Neural cell (in vitro differentiated cells): ENCODE data around the gene NTRK2. TPM values are rescaled to one million over a fixed set of nuclear protein-coding genes. Genes with fewer than 3 reads are reported as not detected.

ENCODE experiments used
- H2AFZ ChIP-seq: fragments of 200-600, 300-800 bp; sonication (generic), shearing (Covaris generic); 2 replicates; pipeline ENCODE4 v1.6.0; 2014; ENCODE audit warnings: low read depth, mild to moderate bottlenecking, antibody characterized with exemption, low read length, moderate library complexity
- H3F3A ChIP-seq: fragments of 200-600 bp; shearing (Covaris generic); 2 replicates; pipeline ENCODE4 v1.6.1; 2016; ENCODE audit warnings: mild to moderate bottlenecking, moderate library complexity, mixed read lengths, antibody characterized with exemption, low read length; ENCODE audit not compliant: insufficient read depth, poor library complexity, severe bottlenecking
- H3K27ac ChIP-seq: fragments of 200-600, 300-800 bp; sonication (generic), shearing (Covaris generic); 2 replicates; pipeline ENCODE4 v1.5.1; 2014; ENCODE audit warnings: mild to moderate bottlenecking, low read length, moderate library complexity
- H3K27me3 ChIP-seq: fragments of 300-800, 200-600 bp; sonication (generic), shearing (Covaris generic); 2 replicates; pipeline ENCODE4 v1.6.0; 2014; ENCODE audit warnings: mild to moderate bottlenecking, low read depth, low read length, moderate library complexity; ENCODE audit not compliant: insufficient read depth
- H3K36me3 ChIP-seq: fragments of 300-800, 200-600 bp; sonication (generic), shearing (Covaris generic); 2 replicates; pipeline ENCODE4 v1.5.1; 2014; ENCODE audit warnings: mild to moderate bottlenecking, antibody characterized with exemption, low read length, moderate library complexity; ENCODE audit not compliant: insufficient read depth
- H3K4me2 ChIP-seq: fragments of 300-800, 200-600 bp; sonication (generic), shearing (Covaris generic); 2 replicates; pipeline ENCODE4 v1.6.0; 2014; ENCODE audit warnings: mild to moderate bottlenecking, low read length
- H3K4me3 ChIP-seq: fragments of 300-800, 200-600 bp; sonication (generic), shearing (Covaris generic); 2 replicates; pipeline ENCODE4 v1.5.1; 2014; ENCODE audit warnings: mild to moderate bottlenecking, low read length, moderate library complexity
- H3K79me2 ChIP-seq: fragments of 200-600 bp; shearing (Covaris generic); replicated peaks from 2 replicates; pipeline ENCODE4 v1.6.0; 2014; ENCODE audit warnings: mild to moderate bottlenecking, low read length, moderate library complexity; ENCODE audit not compliant: insufficient read depth
- H3K9ac ChIP-seq: fragments of 300-800, 200-600 bp; sonication (generic), shearing (Covaris generic); 2 replicates; pipeline ENCODE4 v1.6.1; 2016; ENCODE audit warnings: mild to moderate bottlenecking, low read length, mixed read lengths
- H3K9me2 ChIP-seq: fragments of 200-600 bp; shearing (Covaris generic); 2 replicates; pipeline ENCODE4 v1.6.1; 2016; ENCODE audit warnings: mild to moderate bottlenecking, low read length, mixed read lengths; ENCODE audit not compliant: insufficient read depth
- H3K9me3 ChIP-seq: fragments of 200-600, 300-800 bp; sonication (generic), shearing (Covaris generic); 2 replicates; pipeline ENCODE4 v1.6.1; 2016; ENCODE audit warnings: mild to moderate bottlenecking, mixed run types, low read length, moderate library complexity, mixed read lengths
- H4K20me1 ChIP-seq: fragments of 200-600 bp; shearing (Covaris generic); 2 replicates; pipeline ENCODE4 v1.6.1; 2016; ENCODE audit warnings: mild to moderate bottlenecking, mixed run types; ENCODE audit not compliant: insufficient read depth
- CTCF ChIP-seq: fragments of 450-650 bp; IDR thresholded peaks from 2 replicates; pipeline ENCODE4 v1.5.1; 2014; ENCODE audit warnings: antibody characterized with exemption, mild to moderate bottlenecking, moderate library complexity; ENCODE audit not compliant: poor library complexity, severe bottlenecking
- EP300 ChIP-seq: fragments of 450-650 bp; conservative IDR thresholded peaks from 2 replicates; pipeline ENCODE4 v1.6.1; 2014; ENCODE audit warnings: antibody characterized with exemption, mild to moderate bottlenecking, moderate library complexity; ENCODE audit not compliant: poor library complexity, severe bottlenecking
- EZH2 ChIP-seq: fragments of 200-600, 300-800 bp; shearing (Covaris generic), sonication (generic); IDR thresholded peaks from 2 replicates; pipeline ENCODE4 v1.6.1; 2014; ENCODE audit warnings: antibody characterized with exemption, low read length, borderline replicate concordance, mild to moderate bottlenecking; ENCODE audit not compliant: insufficient read depth, poor library complexity, severe bottlenecking
- MXI1 ChIP-seq: fragments of 450-650 bp; conservative IDR thresholded peaks from 2 replicates; pipeline ENCODE4 v1.6.1; 2014; ENCODE audit warnings: antibody characterized with exemption, mild to moderate bottlenecking; ENCODE audit not compliant: poor library complexity, severe bottlenecking
- POLR2AphosphoS5 ChIP-seq: IDR thresholded peaks from 2 replicates; pipeline ENCODE4 v1.6.1; 2012
- RAD21 ChIP-seq: fragments of 450-650 bp; conservative IDR thresholded peaks from 2 replicates; pipeline ENCODE4 v1.6.1; 2014; ENCODE audit warnings: antibody characterized with exemption, mild to moderate bottlenecking, moderate library complexity
- SMC3 ChIP-seq: fragments of 450-650 bp; conservative IDR thresholded peaks from 2 replicates; pipeline ENCODE4 v1.6.1; 2014; ENCODE audit warnings: antibody characterized with exemption, mild to moderate bottlenecking, moderate library complexity; ENCODE audit not compliant: poor library complexity
- polyA plus RNA-seq: library from polyadenylated mRNA; depleted of rRNA; stranded (reverse); fragments of >200 nt; gene quantifications from 2 replicates; pipeline ENCODE4 v1.2.3, GENCODE V29; 2014
- TF ChIP-seq, protein P1 (sequence below): IDR thresholded peaks from 2 replicates; pipeline ENCODE4 v1.6.1; 2012; ENCODE audit warnings: borderline replicate concordance

NTRK2 gene
- polyA plus RNA-seq, 1 donor from 2014 or later = 14.2 TPM

GRCh38 chr9:85040146-85040545 is 370.6 kb downstream of the NTRK2 start:
- Histone ChIP-seq H3F3A (no peaks in the 10 kb centered on the region), H3K36me3 (no peaks in the 10 kb centered on the region), H3K9me2 (no peaks in the 10 kb centered on the region), H2AFZ (no peak overlapping the region), H3K4me2 (no peak overlapping the region), H3K79me2 (no peaks in the 10 kb centered on the region), H3K4me3 (peak overlapping the region; percentile 24), H3K9ac (no peak overlapping the region), H3K9me3 (no peaks in the 10 kb centered on the region), H3K27ac (peak overlapping the region; percentile 11), H4K20me1 (no peaks in the 10 kb centered on the region), H3K27me3 (no peaks in the 10 kb centered on the region)
- TF ChIP-seq EZH2 (no peak), SMC3 (no peak)

DNA sequence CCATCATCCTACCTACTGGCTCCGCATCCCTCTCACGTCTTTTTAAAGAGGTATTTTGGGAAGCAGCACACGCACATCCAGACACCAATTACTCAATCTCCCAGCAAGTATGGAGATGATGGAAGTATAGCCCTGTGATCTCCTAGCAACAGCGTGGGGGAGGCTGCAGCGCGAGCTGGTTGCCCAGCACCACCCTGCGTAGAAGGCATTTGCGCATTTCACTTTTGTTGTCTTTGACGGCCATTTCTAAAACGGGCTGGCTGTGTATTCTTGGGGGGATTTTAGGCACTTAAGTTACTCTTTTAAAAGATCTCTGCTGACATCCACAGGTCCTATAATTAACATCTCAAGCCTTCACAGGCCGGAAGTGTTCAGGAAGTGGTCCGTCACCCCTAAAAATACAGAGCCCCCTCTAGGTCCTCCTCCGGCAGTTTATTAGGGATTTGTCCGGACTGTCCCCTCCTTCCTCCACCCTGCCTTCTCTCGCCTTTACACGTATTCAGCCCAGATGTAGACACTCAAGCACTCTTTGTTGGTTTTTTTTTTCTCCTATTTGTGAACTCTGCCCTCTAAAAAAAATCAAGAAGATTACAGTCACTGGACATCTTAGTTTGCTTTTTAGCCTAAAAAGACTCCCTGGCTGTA is 371.4 kb downstream of the NTRK2 start:
- Histone ChIP-seq H3K4me2 (no peak overlapping the region), H4K20me1 (no peaks in the 10 kb centered on the region), H3K4me3 (peak overlapping the region; percentile 24), H3K36me3 (no peaks in the 10 kb centered on the region), H2AFZ (no peak overlapping the region), H3K27ac (peak overlapping the region; percentile 16), H3K27me3 (no peaks in the 10 kb centered on the region), H3K9me2 (no peaks in the 10 kb centered on the region), H3F3A (no peaks in the 10 kb centered on the region), H3K79me2 (no peaks in the 10 kb centered on the region), H3K9ac (no peak overlapping the region), H3K9me3 (no peaks in the 10 kb centered on the region)
- TF ChIP-seq SMC3 (no peak), RAD21 (peak; percentile 9), POLR2AphosphoS5 (peak; percentile 20), EZH2 (no peak), EP300 (peak; percentile 28), MXI1 (no peak)
- TF ChIP-seq, protein P1, sequence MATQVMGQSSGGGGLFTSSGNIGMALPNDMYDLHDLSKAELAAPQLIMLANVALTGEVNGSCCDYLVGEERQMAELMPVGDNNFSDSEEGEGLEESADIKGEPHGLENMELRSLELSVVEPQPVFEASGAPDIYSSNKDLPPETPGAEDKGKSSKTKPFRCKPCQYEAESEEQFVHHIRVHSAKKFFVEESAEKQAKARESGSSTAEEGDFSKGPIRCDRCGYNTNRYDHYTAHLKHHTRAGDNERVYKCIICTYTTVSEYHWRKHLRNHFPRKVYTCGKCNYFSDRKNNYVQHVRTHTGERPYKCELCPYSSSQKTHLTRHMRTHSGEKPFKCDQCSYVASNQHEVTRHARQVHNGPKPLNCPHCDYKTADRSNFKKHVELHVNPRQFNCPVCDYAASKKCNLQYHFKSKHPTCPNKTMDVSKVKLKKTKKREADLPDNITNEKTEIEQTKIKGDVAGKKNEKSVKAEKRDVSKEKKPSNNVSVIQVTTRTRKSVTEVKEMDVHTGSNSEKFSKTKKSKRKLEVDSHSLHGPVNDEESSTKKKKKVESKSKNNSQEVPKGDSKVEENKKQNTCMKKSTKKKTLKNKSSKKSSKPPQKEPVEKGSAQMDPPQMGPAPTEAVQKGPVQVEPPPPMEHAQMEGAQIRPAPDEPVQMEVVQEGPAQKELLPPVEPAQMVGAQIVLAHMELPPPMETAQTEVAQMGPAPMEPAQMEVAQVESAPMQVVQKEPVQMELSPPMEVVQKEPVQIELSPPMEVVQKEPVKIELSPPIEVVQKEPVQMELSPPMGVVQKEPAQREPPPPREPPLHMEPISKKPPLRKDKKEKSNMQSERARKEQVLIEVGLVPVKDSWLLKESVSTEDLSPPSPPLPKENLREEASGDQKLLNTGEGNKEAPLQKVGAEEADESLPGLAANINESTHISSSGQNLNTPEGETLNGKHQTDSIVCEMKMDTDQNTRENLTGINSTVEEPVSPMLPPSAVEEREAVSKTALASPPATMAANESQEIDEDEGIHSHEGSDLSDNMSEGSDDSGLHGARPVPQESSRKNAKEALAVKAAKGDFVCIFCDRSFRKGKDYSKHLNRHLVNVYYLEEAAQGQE = no peak

DNA sequence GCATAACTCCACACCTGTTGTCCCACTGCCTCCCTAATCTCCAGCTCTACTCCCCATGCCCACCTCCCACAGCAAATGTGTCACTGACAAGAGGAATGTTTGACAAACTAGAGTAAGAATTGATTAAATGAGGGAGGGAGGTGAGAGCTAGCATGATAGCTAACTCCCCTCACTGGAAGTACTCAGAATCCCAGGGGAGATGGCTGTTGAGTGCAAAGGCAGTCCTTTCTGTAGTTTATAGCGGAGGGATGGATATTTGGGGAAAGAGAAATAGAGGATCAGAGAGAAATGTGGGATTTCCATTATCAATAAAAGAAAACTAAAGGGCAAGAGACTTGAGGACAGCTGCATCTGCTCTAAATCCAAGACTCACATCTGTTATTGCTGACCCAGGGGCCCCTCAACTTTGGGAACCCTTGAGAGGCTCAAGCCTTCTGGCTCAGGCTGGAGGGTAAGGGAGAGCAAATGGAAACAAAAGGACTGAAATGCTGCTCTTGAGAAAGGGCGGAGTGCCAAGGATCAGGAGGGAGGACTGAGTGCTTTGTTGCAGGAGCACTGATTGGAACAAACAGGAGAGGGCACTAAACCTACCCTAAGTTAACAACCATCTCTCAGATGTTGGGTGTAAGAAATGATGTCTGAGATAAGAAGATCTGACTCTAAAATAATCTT is 372.1 kb downstream of the NTRK2 start:
- no peaks in the 10 kb centered on the region for H3K9me3 ChIP-seq
- H3K4me2 ChIP-seq = no peak overlapping the region
- TF ChIP-seq POLR2AphosphoS5 = no peak
- TF ChIP-seq EZH2 = no peak
- no peak for TF ChIP-seq EP300
- no peak for TF ChIP-seq CTCF
- no peak for TF ChIP-seq MXI1
- no peak overlapping the region for H3K4me3 ChIP-seq
- no peaks in the 10 kb centered on the region for H3K9me2 ChIP-seq
- peak overlapping the region; percentile 16 for H3K27ac ChIP-seq
- H3K79me2 ChIP-seq = no peaks in the 10 kb centered on the region
- H3K27me3 ChIP-seq = no peaks in the 10 kb centered on the region
- no peak overlapping the region for H3K9ac ChIP-seq
- no peaks in the 10 kb centered on the region for H4K20me1 ChIP-seq
- H3F3A ChIP-seq = no peaks in the 10 kb centered on the region
- no peak overlapping the region for H2AFZ ChIP-seq
- no peaks in the 10 kb centered on the region for H3K36me3 ChIP-seq
